Midbrain (tissue), 1 donor: ENCODE data around the gene KCTD17.
"Not testable (repeated sequence)": the region's sequence is repeated elsewhere in the genome, so short reads cannot be mapped to it uniquely, and the experiment has no call there.

ENCODE experiments used
- DNase-seq: peaks from one replicate; lab custom pipeline; 2025; lab: John Stamatoyannopoulos, UW

The KCTD17 gene

GRCh38 chr22:37060801-37061610 lies 9.5 kb downstream of the KCTD17 start:
- no peak for DNase-seq

- no peak for DNase-seq
Observed at GRCh38 chr22:37061611-37062375, 10.3 kb downstream of the KCTD17 start.

- no peak for DNase-seq
Observed at GRCh38 chr22:37062376-37062675, 10.8 kb downstream of the KCTD17 start.

DNA sequence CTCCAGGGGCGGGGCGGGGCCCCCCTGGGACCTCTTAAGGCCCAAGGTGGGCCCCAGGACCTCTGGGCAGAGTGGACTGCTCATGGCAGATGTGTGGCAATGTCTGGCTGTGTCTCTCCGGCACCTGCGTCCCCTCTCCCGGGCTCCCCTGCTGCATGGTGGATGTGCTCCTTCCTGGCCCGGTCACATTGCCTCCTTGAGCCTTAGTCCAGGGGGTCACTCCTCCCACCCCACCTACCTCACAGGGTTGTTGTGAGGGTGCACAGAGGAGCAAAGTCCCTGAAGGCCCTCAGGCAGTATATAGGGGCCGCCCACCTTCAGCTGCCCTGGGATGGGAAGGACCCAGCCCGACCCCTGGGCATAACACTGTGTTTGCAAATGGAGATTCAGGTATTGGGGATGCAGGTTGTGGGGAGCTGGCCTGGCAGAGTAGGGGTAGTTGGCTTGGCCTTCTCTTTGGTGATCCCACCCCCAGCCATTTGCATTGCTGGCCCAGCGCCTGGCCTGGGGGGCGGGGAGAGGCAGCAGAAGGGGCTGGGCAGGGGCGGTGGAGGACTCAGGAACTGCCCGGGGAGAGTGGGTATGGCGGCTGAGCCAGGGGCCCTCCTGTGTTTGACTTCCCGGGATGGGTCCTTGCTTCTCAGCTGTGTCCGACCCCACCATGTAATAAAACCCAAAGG lies 11.3 kb downstream of the KCTD17 start:
- DNase-seq: no peak

DNA sequence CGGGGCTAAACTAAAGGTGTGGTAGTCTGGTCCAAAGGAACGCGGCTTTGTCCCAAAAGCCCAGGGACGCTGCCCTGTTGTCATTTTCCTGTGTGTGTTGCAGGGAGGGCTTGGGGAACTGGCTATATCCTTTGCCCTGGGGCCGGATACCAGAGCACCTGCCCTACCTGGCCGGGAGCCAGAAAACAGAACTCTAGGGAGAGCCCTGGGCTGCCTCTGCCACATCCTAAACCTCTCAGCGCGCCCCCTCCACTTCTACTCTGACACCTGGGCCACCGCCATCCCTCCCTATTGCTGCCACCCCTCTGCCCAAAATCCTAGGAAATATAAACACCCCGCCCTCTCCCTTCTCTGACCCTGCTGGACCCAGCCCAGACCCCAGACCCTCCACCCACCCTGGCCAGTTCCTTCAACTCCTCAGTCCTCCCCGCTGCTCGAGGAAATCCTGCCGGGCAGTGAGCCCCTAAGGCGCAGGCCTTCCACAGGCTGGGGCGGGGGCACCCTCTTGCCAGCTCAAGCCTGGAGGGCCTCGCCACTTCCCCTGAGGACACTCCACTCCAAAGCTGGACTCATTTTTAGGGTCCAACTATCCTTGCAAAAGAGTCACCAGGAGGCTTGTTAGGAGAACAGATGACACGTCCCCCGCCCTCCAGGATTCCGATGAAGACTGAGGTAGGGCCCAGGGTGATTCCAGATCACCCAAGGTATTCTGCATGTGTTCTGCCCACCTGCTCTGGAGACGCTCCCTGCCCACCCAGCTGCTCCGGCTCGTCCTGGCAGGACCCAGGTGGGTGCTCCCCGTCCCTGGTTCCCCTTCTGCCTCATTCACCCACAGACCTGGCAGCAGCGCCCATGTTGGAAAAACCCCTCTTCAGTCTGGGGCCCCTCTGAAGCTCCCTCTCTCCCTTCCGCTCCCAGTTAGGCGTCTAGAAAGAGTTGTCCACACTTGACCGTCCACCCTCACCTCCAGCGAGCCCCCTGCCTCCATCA lies 12.2 kb downstream of the KCTD17 start:
- DNase-seq: no peak

DNA sequence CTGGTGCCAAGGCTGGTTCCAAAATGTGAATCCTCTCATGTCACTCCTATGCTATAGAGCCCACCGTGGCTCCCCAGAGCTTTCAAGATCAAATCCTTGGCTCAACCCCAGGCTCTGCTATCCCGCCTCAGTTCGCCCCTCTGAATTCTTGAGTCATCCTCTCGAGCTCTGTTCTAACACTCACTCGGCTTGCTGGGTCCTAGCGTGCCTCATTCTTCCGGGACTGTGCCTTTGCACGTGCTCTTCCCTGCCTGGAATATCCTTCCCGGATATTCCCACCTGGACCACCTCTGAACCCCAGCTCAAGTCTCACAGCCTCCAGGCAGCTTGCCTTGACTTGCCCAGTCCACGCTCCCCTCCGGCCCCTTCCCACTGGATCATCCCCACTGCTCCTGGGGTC lies 13.0 kb downstream of the KCTD17 start:
- no peak for DNase-seq

DNA sequence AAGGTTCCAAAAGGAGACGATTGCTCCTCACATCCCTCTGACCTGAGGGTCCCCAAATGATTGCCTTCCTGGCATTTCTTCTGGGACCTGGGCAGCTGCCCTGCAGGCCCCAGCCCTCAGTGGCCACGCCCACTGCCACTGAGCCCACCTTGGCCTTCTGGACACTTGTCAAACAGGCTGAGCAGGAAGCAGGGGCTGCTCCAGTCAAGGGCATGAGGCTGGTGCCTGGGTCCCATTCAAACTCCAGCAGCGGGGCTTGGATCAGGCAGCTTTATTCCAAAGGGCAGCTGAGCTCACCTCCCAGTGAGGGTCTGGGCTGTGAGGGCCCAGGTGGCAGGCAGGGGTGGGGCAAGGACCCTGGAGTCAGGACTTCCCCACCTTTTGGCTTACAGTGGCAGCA lies 13.6 kb downstream of the KCTD17 start:
- no peak for DNase-seq

GRCh38 chr22:37065961-37066360 lies 14.4 kb downstream of the KCTD17 start:
- no peak for DNase-seq

DNA sequence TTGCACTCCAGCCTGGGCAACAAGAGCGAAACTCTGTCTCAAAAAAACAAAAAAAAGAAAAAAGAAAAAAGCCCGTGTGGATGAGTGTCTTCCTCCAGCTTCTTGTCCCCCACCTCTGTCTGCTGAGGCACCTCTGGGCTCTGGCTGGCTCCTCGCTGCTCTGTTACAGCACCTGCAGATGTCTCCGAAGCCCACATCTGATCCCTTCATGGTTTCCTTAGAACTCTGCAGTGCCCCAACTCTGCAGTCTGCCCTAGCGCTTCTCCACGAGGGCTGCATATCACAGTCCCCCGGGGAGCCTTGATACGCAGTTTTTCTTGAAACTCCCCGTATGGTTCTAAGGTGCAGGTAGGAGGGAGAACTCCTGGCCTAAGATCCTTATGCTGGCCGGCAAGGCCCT lies 15.9 kb downstream of the KCTD17 start:
- DNase-seq: no peak

DNA sequence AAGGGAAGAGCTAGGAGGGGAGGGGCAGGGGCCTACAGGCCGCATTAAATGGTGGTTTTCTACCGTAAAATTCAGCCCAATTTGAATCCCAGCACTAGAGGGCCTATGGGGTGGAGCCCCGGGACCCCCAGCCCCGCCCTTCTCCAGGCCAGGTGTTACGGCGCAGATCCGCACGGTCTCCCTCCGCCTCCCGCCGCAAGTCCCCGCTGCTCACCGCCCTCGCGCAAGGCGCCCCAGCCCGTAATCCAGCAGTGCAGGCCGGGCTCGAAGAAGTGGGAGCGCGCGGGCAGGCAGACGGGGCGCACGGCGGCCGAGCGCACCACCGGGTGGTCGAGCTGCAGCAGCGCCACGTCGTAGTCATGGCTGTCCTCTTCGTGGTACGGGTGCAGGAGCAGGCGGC lies 17.3 kb downstream of the KCTD17 start:
- DNase-seq: no peak

DNA sequence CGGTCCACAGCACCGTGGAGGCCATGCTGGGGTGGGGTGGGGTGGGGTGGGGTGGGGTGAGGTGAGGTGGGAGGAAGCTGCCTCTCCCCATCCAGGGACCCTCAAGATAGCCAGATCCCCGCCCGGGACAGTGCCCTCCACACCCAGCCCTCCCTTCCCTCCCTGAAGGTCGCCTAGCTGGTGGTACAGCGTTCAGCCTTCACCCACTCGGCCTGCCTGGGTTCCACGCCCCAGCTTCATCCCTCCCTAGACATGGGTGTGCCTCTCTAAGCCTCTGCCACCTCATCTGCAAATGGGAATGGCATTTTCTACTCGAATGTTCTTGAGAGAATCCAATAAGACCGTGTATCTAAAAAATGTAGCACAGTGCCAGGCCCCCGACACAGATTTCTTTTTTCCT lies 17.8 kb downstream of the KCTD17 start:
- no peak for DNase-seq

GRCh38 chr22:37069719-37070118 lies 18.2 kb downstream of the KCTD17 start:
- DNase-seq: no peak

DNA sequence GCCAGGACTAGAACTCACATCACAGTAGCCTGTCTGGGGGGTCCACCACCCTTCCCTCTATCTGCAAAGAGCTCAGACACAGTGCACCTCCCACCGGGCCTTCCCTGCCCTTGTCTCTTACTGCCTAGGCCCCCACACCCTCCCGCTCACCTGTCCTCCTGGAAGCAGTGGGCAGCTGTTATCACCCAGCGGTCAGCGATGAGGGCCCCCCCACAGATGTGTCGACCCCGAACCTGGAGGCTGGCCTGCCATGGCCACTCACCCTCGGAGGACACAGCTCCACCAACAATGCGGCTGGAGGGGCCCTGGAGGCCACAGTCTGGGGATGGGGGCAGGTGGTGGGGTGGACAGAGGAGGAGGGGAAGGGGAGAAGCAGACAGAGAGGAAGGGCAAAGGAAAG lies 18.8 kb downstream of the KCTD17 start:
- no peak for DNase-seq

DNA sequence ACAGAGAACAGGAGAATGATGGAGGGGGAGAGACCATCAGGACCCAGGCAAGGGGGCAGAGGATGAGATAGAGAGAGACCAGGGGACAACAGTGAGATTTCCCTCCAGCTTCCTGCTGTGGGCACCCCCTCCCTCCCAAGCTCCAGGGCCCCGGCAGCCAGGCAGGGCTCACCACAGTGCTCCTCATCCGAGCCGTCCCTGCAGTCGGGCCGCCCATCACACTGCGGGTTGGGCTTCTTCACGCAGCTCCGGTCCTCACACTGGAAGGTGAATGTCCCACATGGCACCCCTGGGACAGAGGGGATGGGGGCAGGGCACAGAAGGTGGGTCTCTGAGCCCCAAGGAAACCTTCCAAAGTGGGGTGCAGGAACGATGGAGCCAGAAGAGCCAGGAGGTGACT lies 19.2 kb downstream of the KCTD17 start:
- no peak for DNase-seq

DNA sequence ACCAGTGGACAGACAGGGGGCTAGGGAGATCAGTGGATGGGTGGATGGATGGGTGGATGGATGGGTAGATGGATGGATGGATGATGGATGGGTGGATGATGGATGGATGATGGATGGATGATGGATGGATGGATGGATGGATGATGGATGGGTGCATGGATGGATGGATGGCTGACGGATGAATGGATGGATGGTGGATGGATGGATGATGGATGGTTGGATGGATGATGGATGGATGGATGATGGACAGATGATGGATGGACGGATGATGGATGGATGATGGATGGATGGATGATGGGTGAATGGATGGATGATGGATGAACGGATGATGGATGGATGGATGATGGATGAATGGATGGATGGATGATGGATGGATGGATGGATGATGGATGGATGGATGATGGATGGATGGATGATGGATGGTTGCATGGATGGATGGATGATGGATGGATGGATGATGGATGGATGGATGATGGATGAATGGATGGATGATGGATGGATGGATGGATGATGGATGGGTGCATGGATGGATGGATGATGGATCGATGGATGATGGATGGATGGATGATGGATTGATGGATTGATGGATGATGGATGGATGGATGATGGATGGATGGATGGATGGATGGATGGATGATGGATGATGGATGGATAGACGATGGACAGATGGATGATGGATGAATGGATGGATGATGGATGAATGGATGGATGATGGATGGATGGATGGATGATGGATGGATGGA lies 20.5 kb downstream of the KCTD17 start:
- DNase-seq: not testable (repeated sequence)

GRCh38 chr22:37072673-37073072 lies 21.1 kb downstream of the KCTD17 start:
- no peak for DNase-seq

GRCh38 chr22:37074537-37074936 lies 23.0 kb downstream of the KCTD17 start:
- no peak for DNase-seq

GRCh38 chr22:37075046-37075445 lies 23.5 kb downstream of the KCTD17 start:
- no peak for DNase-seq

DNA sequence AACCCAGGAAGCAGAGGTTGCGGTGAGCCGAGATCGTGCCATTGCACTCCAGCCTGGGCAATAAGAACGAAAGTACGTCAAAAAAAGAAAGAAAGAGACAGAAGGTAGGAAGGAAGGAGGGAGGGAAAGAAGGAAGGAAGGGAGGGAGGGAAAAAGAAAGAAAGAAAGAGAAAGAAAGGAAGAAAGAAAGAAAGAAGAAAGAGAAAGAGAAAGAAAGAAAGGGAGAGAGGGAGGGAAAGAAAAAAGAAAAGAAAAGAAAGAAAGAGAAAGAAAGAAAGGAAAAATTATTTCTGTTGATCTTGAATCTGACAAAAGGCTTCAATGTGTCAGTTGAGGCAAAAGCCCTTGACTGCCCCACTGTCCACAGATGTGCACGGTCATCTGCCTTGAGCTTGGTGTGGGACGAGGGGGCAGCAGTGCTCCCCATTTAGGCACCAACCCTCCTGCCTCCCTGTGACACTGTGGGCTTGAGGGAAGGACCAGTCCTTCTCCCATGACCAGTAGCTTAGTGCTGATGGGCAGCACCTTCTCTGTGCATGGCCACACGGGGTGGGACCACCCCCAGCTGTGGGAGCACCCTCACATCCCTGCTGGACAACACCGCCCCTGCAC lies 24.4 kb downstream of the KCTD17 start:
- no peak for DNase-seq

DNA sequence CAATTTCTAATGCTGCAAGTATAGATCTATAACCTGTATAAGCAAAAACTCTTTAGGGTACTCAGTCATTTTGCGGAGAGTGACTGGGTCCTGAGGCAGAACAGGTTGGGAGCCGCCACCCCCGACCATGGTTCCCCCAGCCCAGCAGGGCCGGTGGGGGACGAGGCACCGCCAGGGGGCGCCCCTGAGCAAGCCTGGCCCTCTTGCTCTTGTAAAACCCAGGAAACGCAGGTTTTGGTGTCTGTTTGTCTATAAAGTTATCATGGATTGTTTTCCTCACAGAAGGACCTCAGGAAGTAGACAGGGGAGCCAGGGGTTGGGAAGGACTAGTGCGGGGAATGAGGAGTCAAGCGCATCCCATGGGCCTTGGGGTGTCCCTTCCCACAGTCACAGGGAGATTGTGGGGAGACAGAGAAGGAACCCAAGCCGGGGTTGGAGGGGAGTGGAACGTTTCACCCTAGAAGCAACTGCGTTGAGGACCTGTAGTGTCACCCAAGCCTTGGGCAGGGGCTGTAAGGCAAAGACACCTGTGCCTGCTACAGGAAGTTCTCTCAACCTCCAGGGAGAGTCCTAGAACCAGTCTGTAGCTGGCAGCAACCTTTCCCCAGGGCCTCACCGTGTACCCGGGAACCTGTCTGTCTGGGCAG lies 26.4 kb downstream of the KCTD17 start:
- DNase-seq: peak; percentile 37
